Activated effector memory CD4-positive, alpha-beta T cell treated with Interleukin-2 at 50 U/mL for 16 hours (primary cell): ENCODE results near the gene PRPF19.

Experiments
- DNase-seq: peaks from one replicate; pipeline ENCODE4 v3.0.0-alpha.2; 2020

PRPF19 gene

DNA sequence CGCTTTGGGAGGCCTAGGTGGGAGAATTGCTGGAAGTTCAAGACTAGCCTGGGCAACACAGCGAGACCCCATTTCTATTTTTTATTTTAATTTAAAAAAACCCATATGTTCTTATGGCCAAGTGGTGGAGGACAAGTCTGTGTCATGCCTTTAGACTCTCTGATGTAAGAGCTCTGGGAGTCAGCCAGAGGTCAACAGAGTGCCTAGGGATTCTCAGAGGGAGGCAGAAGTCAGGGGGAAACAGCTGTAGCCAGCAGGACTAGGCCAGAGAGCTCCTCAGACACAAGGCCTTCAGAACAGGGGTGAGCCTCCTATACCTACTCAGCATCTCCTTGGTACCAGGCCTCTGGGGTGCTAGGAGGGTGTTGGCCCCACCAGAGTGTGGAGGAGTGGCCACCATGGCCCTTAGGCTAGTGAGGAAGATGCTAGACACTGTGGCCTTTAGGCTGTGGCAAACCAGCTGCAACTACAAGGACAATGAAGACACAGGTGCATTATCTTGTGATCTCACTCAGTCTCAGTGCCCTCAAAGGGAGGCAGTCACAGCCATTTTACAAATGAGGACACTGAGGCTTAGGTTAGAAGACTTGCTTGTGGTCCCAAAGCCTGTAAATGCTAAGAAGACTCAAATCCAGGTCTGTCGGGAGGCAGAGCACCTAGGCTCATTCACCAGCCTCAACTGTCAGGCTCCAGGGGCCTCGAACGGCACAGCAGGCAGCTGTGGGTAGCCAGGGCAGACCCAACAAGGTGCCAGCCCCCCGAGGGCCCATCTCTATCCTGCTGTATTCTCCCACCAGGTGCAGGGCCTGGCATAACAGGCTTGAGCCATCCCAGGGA lies 34.0 kb downstream of the PRPF19 start:
- DNase-seq, result no peak

DNA sequence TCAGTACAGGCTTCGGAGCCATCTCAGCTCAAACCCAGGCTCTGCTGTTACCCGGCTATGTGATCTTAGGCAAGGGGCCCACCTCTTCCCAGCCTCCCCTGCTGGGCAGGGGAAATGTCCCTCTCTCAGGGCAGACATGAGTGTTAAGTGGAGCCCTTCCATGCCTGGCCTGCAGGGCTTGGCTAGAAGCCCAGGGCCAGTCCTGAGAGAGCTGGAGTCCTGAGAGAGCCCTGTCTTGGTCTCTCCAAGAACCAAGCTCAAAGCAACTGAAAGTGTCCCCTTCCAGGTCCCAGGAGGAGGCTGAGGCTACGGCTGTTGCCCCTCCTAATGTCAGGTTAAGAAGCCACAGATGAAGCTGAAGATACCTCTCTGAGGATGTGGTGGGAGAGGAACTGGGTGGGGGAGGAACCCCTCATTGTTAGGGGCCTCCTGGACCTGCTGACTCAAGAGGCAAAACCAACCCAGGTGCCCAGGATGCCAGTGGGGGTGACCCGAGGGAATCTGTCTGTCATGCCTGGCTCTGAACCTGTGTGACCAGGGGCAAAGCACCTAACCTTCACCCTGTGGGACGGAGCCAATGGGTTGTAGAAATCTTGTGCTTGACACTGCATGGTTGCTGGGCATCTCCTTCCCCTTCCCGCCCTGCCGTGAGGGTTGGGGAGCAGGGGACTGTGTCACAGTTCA lies 34.9 kb downstream of the PRPF19 start:
- DNase-seq, result no peak

DNA sequence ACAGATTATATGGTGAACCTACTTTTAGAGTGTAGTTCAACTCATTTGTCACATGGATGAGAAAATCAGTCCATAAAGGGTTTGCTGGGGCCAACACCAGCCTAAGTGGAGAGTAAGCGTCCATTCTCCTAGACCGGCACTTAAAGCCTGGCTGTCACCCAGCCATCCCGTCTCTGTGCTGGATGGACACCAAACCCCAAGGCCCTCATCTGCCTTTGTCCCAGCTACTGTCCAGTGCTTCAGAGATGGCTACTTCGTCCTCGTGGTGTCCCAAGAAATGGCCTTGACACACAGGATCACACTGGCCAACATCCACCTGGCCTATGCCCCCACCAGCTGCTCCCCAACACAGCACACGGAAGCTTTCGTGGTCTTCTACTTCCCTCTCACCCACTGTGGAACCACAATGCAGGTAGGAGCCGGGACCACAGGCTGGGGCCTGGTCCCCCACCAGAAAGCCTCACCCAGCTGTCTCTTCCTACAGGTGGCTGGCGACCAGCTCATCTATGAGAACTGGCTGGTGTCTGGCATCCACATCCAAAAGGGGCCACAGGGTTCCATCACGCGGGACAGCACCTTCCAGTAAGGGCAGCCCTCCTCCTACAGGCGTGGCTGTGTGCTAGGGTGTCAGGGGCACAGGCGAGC lies 35.5 kb downstream of the PRPF19 start:
- DNase-seq, result no peak

DNA sequence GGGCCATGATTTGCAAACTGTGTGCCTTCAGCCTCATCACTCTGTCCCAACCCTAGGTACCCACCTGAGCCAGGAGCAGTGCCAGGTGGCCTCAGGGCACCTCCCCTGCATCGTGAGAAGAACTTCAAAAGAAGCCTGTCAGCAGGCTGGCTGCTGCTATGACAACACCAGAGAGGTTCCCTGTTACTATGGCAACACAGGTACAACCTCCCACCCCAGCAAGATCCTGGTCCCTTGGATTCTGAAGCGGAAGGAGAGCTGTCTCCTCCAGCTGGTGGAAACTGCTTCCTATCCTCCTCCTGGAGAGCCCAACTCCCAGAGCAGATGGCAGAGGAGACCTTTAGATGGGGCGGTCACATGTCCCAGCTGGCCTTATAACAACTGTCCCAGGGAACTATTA lies 36.1 kb downstream of the PRPF19 start:
- DNase-seq, result no peak

DNA sequence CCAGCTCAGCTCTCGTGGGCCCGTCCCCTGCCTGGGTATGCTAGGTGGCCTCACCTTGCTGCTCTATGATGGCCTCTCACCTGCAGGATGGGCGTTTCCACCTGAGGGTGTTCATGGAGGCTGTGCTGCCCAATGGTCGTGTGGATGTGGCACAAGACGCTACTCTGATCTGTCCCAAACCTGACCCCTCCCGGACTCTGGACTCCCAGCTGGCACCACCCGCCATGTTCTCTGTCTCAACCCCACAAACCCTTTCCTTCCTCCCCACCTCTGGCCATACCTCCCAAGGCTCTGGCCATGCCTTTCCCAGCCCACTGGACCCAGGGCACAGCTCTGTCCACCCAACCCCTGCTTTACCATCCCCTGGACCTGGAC lies 36.9 kb downstream of the PRPF19 start:
- DNase-seq, result no peak

DNA sequence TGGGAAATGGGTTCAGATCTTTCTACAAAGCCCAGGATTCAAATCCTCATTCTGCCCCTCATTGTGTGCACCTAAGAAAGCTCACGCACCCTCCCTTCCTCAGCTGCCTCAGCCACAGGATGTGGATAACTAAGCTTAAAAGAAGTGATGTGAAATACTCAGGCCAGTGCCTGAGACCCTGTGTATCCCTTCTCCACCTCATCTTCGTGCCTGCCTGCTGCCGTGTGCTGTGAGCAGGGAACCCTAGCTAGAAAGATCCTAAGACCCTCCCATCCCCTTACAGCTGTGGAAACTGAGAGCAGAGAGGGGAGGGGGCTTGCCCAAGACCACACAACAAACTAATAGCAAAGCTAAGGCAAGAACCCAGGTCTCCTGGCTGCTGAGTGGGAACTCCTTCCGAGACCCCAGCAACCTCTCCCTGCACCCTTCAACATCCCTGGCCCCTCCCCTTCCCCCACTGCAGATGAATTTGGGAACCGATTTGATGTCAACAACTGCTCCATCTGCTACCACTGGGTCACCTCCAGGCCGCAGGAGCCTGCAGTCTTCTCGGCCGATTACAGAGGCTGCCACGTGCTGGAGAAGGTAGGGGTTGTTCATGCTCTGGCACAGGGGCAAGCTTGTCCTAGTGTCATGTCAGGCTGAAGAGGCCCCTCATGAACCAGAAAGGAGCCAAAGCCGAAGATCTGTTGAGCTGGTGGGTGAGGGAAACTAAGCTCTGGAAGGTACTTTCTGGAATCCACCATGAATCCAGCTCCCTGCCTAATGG lies 37.5 kb downstream of the PRPF19 start:
- DNase-seq, result no peak

DNA sequence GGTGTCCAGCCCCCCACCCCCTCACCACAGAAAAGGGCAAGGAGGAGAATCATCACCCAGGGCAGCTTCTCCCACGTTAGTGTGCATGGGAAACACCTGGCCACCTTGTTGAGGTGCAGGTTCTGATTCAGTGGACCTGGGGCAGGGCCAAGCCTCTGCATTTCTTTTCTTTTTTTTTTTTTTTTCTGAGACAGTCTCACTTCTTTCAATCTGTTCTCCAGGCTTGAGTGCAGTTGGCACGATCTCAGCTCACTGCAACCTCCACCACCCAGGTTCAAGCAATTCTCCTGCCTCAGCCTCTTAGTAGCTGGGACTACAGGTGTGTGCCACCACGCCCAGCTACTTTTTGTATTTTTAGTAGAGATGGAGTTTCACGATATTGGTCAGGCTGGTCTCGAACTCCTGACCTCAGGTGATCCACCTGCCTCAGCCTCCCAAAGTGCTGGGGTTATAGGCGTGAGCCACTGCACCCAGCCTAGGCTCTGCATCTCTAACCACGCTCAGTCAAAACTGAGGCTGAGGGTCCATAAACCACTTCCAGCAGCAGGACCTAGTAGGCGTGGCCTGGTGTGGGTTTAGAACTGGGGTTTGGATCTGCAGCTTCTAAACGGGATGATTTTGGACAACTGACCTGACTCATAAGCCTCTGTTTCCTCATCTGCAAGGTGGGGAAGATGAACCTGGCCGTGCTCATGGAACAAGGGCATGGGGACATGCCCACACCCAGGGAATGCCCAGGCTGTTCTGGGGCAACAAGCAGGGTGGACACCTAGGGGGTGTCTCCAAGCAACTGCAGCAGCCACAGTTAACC lies 38.3 kb downstream of the PRPF19 start:
- DNase-seq, result no peak

DNA sequence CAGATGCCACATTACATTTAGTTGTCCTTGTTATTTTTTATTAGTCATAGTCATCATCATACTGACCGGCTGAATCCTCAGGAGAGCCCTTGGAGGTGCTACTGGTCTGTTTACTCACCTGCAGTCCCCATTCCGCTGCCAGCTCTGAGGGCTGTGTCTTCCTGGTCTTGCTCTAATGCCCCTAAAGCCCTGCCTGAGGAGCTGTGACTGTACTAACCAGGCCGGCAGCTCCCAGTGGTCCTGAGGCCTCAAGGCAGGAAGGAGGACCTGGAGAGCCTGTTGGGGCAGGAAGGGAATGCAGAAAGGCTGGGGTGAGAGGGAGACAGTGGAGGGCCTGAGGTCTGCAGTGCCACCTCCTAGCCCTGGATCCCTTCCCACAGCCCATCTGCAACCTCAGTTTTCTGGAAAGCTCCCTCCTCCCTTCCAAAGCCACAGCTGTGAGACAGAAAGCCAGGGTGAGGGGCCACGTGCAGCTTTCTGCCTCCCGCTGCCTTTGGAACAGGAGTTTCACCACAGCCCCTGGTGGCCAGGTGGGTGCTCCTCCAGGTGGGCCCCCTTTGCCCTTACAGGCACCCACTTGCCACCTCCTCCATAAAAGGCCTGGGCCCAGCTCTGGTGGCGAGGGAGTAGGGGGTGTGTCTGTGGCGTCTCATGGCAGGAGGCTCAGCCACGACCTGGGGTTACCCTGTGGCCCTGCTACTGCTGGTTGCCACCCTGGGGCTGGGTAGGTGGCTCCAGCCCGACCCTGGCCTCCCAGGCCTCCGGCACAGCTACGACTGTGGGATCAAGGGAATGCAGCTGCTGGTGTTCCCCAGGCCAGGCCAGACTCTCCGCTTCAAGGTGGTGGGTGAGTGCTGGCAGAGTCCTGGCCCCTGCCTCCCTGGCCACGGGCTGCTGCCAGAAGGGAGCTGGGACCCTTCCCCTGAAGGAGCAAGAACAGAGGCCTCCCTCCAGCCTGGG lies 39.2 kb downstream of the PRPF19 start, which contains the start of gene ZP1:
Gene ZP1 (plus strand): TSS at position 632 of the 960 bp plus-strand sequence. CDS start 20 bp downstream, at position 652.
- DNase-seq, result no peak

DNA sequence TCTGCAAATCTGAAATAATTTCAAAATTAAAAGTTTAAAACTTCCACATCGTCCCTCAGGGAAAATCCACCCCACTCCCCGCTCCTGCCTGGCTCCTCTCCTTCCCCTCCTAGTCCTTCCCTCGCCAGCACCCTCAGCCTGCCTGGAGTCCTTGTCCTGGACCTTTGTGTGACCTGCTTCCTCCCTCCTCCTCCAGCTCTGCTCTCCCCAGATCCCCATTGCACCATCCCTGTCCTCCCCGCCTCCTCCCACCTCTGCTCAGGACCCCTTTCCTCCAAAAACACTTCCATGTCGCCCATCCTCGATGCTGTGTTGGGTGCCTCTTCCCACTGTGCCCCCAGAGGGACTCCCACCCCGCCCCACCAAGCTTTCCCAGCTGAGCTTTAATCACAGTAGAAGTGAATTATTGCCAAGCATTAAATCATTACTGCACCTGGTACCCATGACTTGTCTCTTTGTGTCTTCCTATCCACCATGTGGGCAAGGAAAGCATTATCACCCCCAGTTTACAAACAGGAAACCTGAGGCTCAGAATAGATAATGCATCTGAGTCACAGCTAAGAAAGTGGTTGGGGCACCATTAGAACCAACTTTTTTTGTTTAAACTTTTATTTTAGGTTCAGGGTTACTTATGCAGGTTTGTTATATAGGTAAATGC lies 41.4 kb downstream of the PRPF19 start:
- no peak for DNase-seq

DNA sequence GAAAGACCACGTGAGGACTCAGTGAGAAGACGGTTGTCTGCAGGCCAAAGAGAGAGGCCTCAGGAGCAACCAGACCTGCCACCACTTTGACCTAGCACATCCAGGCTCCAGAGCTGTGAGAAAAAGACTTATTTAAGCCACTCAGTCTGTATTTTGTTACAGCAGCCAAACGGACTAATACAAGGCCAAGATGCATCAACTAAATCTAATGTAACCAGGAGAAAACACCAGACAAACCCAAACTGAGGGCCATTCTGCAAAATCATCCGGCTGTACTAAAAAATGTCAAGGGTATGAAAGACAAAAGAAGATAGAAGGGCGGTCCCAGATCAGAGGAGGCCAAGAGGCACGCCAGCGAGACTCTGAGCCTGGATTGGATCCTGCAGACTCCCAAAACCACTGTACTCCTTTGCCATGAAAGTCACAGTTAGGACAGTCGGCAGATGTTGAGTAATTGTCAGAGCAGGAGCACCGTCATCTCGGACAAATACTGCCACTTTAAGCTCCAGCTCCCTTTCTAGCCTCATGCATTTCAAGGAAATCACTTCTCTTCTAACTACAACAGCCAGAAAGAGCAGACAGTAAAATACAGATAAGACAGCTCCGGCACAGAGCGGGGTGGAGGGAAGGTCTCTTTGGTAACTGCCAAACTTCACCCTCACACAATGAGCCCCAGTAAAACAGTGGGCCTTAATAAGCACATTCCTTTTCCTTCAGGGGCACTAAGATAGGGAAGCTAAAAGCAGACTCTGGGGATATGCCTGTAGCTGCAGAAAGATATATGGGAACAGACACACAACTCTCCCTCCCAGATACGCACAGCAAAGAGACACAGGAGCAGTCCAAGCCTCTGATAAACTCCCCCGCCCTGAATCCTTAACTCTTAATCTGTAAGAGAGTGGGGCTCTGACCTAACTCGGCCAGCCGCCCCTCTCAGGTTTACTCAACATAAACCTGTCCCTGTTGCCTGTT lies 42.5 kb downstream of the PRPF19 start:
- no peak for DNase-seq

DNA sequence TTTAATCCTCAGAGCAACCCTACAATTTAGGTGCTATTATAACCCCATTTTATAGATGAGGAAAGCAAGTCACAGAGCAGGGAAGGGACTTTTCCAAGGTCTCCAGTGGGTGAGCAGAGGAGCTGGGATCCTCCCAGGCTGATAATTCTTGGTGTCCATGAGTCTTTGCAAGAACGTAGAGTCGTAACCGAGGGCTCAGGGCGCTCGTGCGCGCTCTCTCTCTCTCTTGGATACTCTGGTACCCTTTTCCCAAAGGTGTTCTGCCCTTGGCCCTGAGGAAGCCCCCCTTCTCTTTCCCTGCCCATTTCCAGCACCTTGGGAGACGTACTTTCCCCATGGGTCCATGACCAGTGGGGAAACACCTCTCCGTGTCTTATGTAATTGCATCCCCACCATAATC lies 44.2 kb downstream of the PRPF19 start:
- DNase-seq, result no peak

DNA sequence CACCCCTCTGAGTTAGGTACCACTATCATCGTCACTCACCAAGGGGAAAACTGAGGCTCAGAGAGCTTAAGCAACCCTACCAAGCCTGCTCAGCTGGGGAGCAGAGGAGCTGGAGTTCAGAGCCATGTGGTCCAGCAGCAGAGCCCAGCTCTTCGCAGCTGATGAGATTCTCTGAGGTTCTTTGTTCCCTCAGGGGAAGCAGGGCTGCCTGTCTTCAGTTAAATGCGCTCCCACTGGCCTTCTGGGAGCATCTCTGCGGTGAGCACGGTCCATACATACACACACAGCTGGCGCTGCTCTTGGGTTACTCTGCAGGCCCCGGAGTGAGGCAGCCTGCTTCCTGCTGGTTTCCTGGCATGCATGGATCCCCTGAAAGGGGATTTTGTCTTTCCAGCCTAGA lies 45.4 kb downstream of the PRPF19 start:
- DNase-seq, result no peak

DNA sequence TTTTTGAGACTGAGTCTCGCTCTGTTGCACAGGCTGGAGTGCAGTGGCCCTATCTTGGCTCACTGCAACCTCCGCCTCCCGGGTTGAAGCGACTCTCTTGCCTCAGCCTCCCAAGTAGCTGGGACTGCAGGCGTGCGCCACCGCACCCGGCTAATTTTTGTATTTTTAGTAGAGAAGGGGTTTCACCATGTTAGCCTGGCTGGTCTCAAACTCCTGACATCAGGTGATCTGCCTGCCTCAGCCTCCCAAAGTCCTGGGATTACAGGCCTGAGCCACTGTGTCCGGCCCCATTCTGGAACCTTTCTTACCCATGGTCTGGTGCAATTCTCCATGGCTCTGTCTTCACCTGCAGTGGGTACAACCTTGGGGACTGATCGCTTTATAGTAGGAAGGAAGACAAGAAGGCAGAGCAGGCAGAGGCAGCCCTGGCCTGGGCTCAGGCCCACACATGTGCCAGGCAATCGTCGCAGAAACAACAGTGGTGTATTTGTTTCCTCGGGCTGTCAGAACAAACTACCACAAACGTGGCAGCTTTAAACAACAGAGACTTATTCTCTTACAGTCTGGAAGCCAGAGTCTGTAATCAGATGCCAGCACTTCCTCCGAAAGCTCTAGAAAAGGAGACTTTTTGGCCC lies 46.7 kb downstream of the PRPF19 start:
- no peak for DNase-seq

DNA sequence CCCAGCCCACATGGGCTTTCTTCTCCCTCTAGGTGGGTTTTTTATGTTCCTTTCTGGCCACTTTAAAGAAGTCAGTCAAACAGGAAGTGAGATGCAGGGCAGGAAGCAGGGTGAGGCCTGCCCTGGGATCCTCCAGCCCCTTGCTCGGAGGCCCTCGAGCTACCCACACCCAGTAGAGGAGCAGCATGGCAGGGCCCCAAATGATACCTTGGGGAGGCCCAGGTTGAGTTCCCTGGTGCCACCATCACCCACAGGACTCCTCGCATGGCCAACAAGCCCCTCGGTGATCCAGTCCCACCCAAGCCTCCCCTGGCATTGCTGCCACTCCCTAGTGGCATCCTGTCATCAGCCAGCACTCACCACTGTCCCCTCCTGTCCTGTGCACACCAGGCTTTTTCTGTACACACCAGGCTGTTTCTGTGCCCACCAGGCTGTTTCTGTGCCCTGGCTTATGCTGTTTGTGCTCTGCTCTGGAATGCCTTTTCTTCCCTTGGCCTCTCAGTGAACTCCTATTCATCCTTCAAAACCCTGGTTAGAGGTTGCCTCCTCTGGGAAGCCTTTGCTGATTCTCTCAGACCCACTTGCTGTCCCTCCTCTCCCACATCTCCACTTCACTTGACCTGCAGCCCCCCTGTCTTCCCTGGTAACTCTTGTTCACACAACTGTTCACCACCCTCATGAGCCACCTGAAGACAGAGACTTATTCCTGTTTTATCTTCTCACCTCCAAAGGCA lies 47.5 kb downstream of the PRPF19 start:
- DNase-seq, result no peak

DNA sequence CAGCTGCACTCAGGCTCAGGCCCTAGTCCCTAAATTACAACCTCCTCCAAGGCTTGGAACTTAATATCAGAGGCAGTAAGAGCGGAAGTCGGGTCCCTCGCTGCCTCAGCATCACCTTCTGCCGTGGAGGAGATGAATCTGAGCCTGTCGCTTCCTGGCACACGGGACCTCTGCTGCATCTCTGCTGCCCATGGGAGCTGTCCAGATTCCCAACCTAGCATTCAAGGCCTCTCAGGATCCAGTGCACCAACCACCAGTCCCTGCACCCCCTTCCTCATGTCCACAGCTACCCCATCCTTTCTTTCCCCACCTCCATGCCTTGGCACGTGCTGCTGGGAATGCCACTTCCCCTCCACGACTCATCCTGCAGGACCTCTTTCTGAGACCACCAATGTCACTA lies 48.1 kb downstream of the PRPF19 start:
- DNase-seq, result no peak

DNA sequence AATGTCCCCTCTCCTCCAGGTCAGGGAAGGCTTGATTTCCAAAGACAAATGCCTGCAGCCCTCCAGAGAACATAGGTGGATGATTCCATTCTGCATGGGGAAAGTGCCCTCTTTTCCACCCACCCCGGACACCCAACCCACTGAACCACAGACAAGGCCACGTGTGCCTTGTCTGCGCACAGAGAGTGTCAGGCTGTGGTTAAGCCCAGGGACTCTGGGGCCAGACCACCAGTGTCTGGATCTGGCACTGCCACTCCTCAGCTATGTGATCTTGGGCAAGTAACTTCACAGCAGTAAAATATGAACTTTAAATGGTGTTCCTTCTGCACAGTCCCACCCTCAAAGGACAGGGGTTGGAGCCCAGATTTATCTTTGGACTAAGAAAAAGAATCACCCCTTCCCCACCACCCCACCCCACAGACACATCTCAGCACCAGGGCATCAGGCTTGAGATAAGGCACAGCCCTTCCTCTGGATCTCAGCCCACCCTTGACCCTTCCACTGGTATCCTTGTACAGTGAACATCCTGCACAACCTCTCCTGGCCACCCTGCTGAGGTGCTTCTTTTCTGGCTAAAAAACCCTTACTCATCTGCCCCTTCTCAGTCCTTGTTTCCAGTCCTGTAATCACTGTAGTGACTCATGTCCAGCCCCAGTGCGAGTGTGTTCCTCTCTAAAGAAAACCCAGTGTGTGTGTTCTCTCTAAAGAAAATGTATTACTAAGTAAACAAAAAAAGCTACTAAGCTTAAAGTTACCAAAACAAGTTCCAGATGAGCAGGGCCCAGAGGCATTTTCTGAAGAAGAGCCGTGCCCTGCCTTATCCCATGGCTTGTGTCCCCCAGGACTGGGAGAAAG lies 48.8 kb downstream of the PRPF19 start:
- DNase-seq, result no peak
